SK-N-SH treated with all-trans-retinoic acid at 6 μM for 48 hours (cell line): Measurements from ENCODE around the gene CIC.

Source experiments
- CSDC2 ChIP-seq: fragments of 250-450 bp; sonication (Bioruptor Pico); IDR thresholded peaks from 2 replicates; pipeline ENCODE4 v1.5.0; 2020; ENCODE audit warnings: mild to moderate bottlenecking, moderate library complexity
- GLIS3 ChIP-seq: fragments of 250-450 bp; sonication (Bioruptor Pico); IDR thresholded peaks from 2 replicates; pipeline ENCODE4 v1.5.0; 2020; ENCODE audit warnings: mild to moderate bottlenecking, moderate library complexity
- PATZ1 ChIP-seq: fragments of 250-450 bp; sonication (Bioruptor Pico); IDR thresholded peaks from 2 replicates; pipeline ENCODE4 v1.8.0; 2020; ENCODE audit warnings: mild to moderate bottlenecking, moderate library complexity, borderline replicate concordance
- POU6F1 ChIP-seq: fragments of 250-450 bp; sonication (Bioruptor Pico); IDR thresholded peaks from 2 replicates; pipeline ENCODE4 v1.8.0; 2021; ENCODE audit warnings: low read depth, mild to moderate bottlenecking, moderate library complexity, borderline replicate concordance
- RARB ChIP-seq: fragments of 250-450 bp; sonication (Bioruptor Pico); IDR thresholded peaks from 2 replicates; pipeline ENCODE4 v1.8.0; 2021; ENCODE audit warnings: mild to moderate bottlenecking, moderate library complexity
- TOX ChIP-seq: fragments of 250-450 bp; sonication (Bioruptor Pico); IDR thresholded peaks from 2 replicates; pipeline ENCODE4 v1.8.0; 2021; ENCODE audit warnings: mild to moderate bottlenecking, moderate library complexity, borderline replicate concordance
- ZFP3 ChIP-seq: fragments of 250-450 bp; sonication (Bioruptor Pico); IDR thresholded peaks from 2 replicates; pipeline ENCODE4 v1.5.0; 2020; ENCODE audit warnings: mild to moderate bottlenecking, moderate library complexity
- ZFP30 ChIP-seq: fragments of 450-650 bp; formaldehyde crosslinking; IDR thresholded peaks from 2 replicates; pipeline ENCODE4 v1.5.0; 2022; ENCODE audit warnings: mild to moderate bottlenecking, moderate library complexity
- ZNF565 ChIP-seq: fragments of 450-650 bp; formaldehyde crosslinking; conservative IDR thresholded peaks from 2 replicates; pipeline ENCODE4 v1.5.0; 2020; ENCODE audit warnings: low read depth, mild to moderate bottlenecking, moderate library complexity
- ZNF70 ChIP-seq: fragments of 450-650 bp; formaldehyde crosslinking; IDR thresholded peaks from 2 replicates; pipeline ENCODE4 v1.5.0; 2020; ENCODE audit warnings: mild to moderate bottlenecking, moderate library complexity

- no peak for TF ChIP-seq ZNF565 (CRISPR knock-in tag)
- TF ChIP-seq GLIS3 (CRISPR knock-in tag), result no peak
- no peak for TF ChIP-seq PATZ1 (CRISPR knock-in tag)
- TF ChIP-seq ZFP3, result no peak
- TF ChIP-seq ZNF70 (CRISPR knock-in tag), result no peak
- no peak for TF ChIP-seq CSDC2 (CRISPR knock-in tag)
- TF ChIP-seq RARB (CRISPR knock-in tag), result no peak
- TF ChIP-seq TOX, result no peak
- TF ChIP-seq POU6F1 (CRISPR knock-in tag), result no peak
- TF ChIP-seq ZFP30 (CRISPR knock-in tag), result no peak
These were observed 66.4 kb downstream of the CIC start for GRCh38 chr19:42335374-42335936.
